Body of pancreas (tissue), 4 donors: ENCODE measurements around the gene ERCC6L2. TPM values are rescaled to one million over a fixed set of nuclear protein-coding genes. Genes with fewer than 3 reads are reported as not detected.

Experiments used
- ATAC-seq: fragments of 150-250 bp; one replicate; pipeline ENCODE4 v1.9.1; 2016
- DNase-seq, 4 donors: peaks; one replicate each; pipeline ENCODE4 v3.0.0-alpha.2; 2019
- H3K27ac ChIP-seq, 4 donors: fragments of 200-600 bp; sonication (generic); 1 replicate in 3 of 4; 2 replicates in 1 of 4; pipeline versions ENCODE4 v1.5.1 to v1.6.1; 2016 to 2019; ENCODE audit warnings: mild to moderate bottlenecking in 1 of 4, mixed read lengths in 1 of 4, moderate library complexity in 1 of 4
- H3K27me3 ChIP-seq, 2 donors: fragments of 200-600 bp; sonication (generic); one replicate each; pipeline ENCODE4 v1.6.0; 2016; ENCODE audit warnings: mild to moderate bottlenecking in 1 of 2
- H3K36me3 ChIP-seq, 2 donors: fragments of 200-600 bp; sonication (generic); replicated peaks in 1 of 2; 2 replicates each; pipeline ENCODE4 v1.5.1; 2016; ENCODE audit warnings: low read depth in 2 of 2; ENCODE audit not compliant: insufficient read depth in 1 of 2
- H3K4me1 ChIP-seq: fragments of 200-600 bp; sonication (generic); one replicate; pipeline ENCODE4 v1.6.0; 2016
- H3K4me3 ChIP-seq, 2 donors: fragments of 200-600 bp; sonication (generic); 1 replicate in 1 of 2; 2 replicates in 1 of 2; pipeline ENCODE4 v1.5.1; 2016 to 2019
- H3K9me3 ChIP-seq, 3 donors: fragments of 200-600 bp; sonication (generic); 1 replicate in 2 of 3; 2 replicates in 1 of 3; pipeline ENCODE4 v1.5.1; 2016
- CTCF ChIP-seq, 7 experiments: fragments of 450-650 bp in 4 of 7; fragments of 200-600 bp in 3 of 7; sonication (generic) in 3 of 7; IDR thresholded peaks; one replicate each; pipeline ENCODE4 v1.5.1; 2016 to 2019; ENCODE audit warnings: antibody characterized with exemption in 7 of 7
- POLR2A ChIP-seq, 3 donors: fragments of 450-650 bp; IDR thresholded peaks; one replicate each; pipeline ENCODE4 v1.6.1; 2016; ENCODE audit warnings: antibody characterized with exemption in 3 of 3, mild to moderate bottlenecking in 2 of 3
- WGBS, 2 donors: methylation state at CpG; one replicate each; pipeline ENCODE4 v1.1.5; 2017; 5-methylcytosine and 5-hydroxymethylcytosine counted together
- intact Hi-C: fragments of 100-400 bp; cut with DNase I; formaldehyde crosslinking; loops from one replicate; pipeline ENCODE4 v1.15.1; 2023
- total RNA-seq, 2 donors: library from RNA; depleted of rRNA; stranded (reverse); fragments of >200 nt; gene quantifications; one replicate each; pipeline ENCODE4 v1.1.0, GENCODE V29; 2016

The ERCC6L2 gene
- total RNA-seq, 2 donors from 2014 or later: 30.4 to 58.3 TPM

- peaks cover 5% of the 10 kb centered on the region in 2 donors for H3K36me3 ChIP-seq
- H3K27me3 ChIP-seq: no peaks in the 10 kb centered on the region
- 92 to 96% methylated on average over 2 of the region's 2 CpGs for WGBS, 2 donors
- H3K9me3 ChIP-seq: no peaks in the 10 kb centered on the region
- DNase-seq (no peak), ATAC-seq (no peak)
- intact Hi-C loops: no loop called here
- H3K27ac ChIP-seq: no peak overlapping the region
- no peak overlapping the region for H3K4me3 ChIP-seq
- no peaks in the 10 kb centered on the region for H3K4me1 ChIP-seq
- TF ChIP-seq CTCF (IDR thresholded peaks at IDR 0.05): no peak
- TF ChIP-seq POLR2A (IDR thresholded peaks at IDR 0.05): no peak
Measured at GRCh38 chr9:95940265-95940664, 64.8 kb downstream of the ERCC6L2 start.

DNA sequence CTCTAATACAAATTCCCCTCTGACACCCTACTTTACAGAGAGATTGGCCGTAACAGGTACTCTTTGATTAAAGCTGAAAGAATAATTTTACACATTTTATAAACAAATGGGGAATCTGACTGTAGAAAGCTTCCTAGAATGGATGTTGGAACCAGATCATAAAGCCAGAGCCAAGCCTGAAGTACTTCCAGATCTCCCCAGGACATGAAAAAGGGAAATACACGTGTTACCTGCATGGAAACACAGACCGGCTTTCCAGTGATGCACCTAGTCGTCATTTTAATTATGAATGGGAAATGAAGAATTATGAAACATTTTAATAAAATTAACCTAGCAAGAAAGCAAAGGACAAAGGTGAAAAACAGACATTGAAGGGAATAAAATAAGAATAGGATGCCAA is 66.5 kb downstream of the ERCC6L2 start:
- Histone ChIP-seq H3K27ac (no peak overlapping the region), H3K36me3 (peaks cover 5 to 8% of the 10 kb centered on the region in 2 donors), H3K9me3 (no peaks in the 10 kb centered on the region), H3K4me3 (no peak overlapping the region), H3K27me3 (no peaks in the 10 kb centered on the region), H3K4me1 (no peaks in the 10 kb centered on the region)
- DNase-seq: no peak
- intact Hi-C loops: no loop called here
- no peak for ATAC-seq
- 95% methylated on average over 4 of the region's 4 CpGs for WGBS, 2 donors
- TF ChIP-seq CTCF (IDR thresholded peaks at IDR 0.05) (no peak), POLR2A (IDR thresholded peaks at IDR 0.05) (no peak)

- Histone ChIP-seq H3K36me3 (peaks cover 0 to 4% of the 10 kb centered on the region in 2 donors), H3K27ac (no peak overlapping the region), H3K27me3 (no peaks in the 10 kb centered on the region), H3K4me3 (no peak overlapping the region), H3K4me1 (no peaks in the 10 kb centered on the region), H3K9me3 (no peaks in the 10 kb centered on the region)
- no peak for DNase-seq
- ATAC-seq: no peak
- TF ChIP-seq CTCF (IDR thresholded peaks at IDR 0.05) (no peak), POLR2A (IDR thresholded peaks at IDR 0.05) (no peak)
- WGBS, 2 donors: 86 to 100% methylated on average over 1 of the region's 1 CpG
- intact Hi-C loops: no loop called here
Measured at GRCh38 chr9:95947118-95947517, 71.6 kb downstream of the ERCC6L2 start.

DNA sequence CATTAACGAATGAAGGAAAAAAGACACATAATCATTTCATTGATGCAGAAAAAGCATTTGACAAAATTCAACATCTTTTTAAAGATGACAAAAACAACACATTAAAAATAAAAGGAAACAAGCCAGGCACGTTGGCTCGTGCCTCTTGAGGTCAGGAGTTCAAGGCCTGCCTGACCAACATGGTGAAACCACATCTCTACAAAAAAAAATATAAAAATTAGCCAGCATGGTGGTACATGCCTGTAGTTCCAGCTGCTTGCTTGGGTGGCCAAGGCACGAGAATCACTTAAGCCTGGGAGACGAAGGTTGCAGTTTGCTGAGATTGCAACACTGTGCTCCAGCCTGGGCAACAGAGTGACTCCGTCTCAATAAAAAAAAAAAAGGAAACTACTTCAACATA is 77.0 kb downstream of the ERCC6L2 start:
- Histone ChIP-seq H3K4me3 (no peak overlapping the region), H3K9me3 (no peaks in the 10 kb centered on the region), H3K36me3 (peaks cover 0 to 2% of the 10 kb centered on the region in 2 donors), H3K4me1 (no peaks in the 10 kb centered on the region), H3K27me3 (no peaks in the 10 kb centered on the region), H3K27ac (no peak overlapping the region)
- DNase-seq: no peak
- intact Hi-C loops: no loop called here
- 94 to 96% methylated on average over 6 of the region's 6 CpGs for WGBS, 2 donors
- no peak for ATAC-seq
- TF ChIP-seq POLR2A (IDR thresholded peaks at IDR 0.05) (no peak), CTCF (IDR thresholded peaks at IDR 0.05) (no peak)

- TF ChIP-seq POLR2A (IDR thresholded peaks at IDR 0.05): no peak
- TF ChIP-seq CTCF (IDR thresholded peaks at IDR 0.05): no peak
- 92 to 100% methylated on average over 1 of the region's 1 CpG for WGBS, 2 donors
- ATAC-seq: no peak
Measured at GRCh38 chr9:95953986-95954385, 78.5 kb downstream of the ERCC6L2 start.

More at GRCh38 chr9:95953986-95954385, 78.5 kb downstream of the ERCC6L2 start:
- intact Hi-C loops: no loop called here
- H3K9me3 ChIP-seq: no peaks in the 10 kb centered on the region
- H3K27me3 ChIP-seq: no peaks in the 10 kb centered on the region
- H3K36me3 ChIP-seq: peaks cover 0 to 2% of the 10 kb centered on the region in 2 donors
- H3K4me3 ChIP-seq: no peak overlapping the region
- no peak overlapping the region for H3K27ac ChIP-seq
- no peaks in the 10 kb centered on the region for H3K4me1 ChIP-seq
- no peak for DNase-seq
